Measurements from ENCODE around the gene RTP4.
"Not testable (repeated sequence)": the region's sequence is repeated elsewhere in the genome, so short reads cannot be mapped to it uniquely, and the experiment has no call there.

The RTP4 gene

DNA sequence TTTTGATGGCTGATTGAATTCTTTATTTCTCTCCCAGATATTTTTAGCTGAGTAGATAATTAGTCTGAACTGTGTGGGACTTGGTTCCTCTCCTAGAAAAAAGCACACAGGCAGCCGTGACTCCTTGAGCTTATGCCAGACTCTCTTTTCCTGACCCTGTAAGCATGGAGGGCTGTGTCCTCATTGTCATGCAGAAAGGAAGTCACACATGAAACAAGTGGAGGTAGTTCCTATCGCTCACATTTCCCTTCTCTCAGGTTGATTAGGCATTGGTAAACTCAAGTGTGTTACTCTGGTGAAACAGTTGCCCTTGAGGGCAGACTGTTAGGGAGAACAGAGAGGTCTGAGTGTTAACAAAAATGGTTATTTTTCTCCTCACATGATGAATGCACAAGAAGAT, 6.3 kb upstream of the RTP4 start:
- DNase-seq, result no peak
- in situ Hi-C loops (cut with MboI; ENCODE audit: low pct_unique_long_range_greater_than_20kb, low sequenced_read_pairs), result no loop called here

DNA sequence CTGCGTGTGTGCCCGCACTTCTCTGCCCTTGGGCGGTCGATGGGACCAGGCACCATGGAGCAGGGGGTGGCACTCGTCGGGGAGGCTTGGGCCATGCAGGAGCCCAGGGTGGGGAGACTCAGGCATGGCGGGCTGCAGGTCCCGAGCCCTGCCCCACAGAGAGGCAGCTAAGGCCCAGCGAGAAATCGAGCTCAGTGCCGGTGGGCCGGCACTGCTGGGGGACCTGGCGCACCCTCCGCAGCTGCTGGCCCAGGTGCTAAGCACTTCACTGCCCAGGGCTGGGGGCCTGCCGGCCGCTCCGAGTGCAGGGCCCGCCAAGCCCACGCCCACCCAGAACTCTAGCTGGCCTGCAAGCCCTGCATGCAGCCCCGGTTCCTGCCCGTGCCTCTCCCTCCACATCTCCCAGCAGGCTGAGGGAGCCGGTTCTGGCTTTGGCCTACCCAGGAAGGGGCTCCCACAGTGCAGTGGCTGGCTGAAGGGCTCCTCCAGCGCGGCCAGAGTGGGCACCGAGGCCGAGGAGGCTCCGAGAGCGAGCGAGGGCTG, 553 bp upstream of the RTP4 start:
- in situ Hi-C loops (cut with MboI; ENCODE audit: low pct_unique_long_range_greater_than_20kb, low sequenced_read_pairs), result no loop called here
- no peak for DNase-seq

DNA sequence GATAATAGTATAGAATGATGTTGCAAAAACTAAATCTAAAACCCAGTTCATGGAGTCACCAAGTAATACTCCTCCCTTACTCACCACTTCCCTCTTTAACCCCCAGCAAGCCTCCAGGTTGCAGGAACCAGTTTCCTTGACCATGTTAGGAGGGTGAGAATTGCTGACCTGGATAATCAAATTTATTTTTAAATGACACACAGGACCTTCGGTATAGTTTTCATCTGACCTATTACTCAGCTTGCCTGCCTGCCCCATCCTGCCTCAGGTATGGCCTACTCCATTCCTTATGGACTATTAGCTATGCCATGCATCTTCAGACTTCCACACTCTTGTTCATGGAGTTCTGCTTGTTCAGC, 883 bp downstream of the RTP4 start:
- in situ Hi-C loops (cut with MboI; ENCODE audit: low pct_unique_long_range_greater_than_20kb, low sequenced_read_pairs), result no loop called here
- DNase-seq, result no peak

DNA sequence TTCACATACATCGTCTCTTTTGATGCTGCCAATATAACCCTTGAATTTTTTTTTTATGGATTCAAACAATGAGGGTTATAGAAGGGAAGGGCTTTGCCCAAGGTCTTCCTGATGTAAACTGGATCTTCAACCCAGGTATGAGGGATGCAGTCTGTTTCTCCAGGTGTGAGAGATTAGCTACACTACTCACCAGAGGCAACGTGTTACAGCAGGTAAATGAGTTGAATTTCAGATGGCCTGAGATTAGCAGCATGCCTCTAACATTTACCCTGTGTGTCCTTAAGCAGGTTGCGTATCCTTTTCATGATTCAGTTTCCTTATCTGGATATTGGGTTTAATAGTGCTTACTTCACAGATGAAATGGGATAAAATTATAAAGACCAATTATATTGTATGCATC, 1.9 kb downstream of the RTP4 start:
- no peak for DNase-seq
- in situ Hi-C loops (cut with MboI; ENCODE audit: low pct_unique_long_range_greater_than_20kb, low sequenced_read_pairs), result no loop called here

DNA sequence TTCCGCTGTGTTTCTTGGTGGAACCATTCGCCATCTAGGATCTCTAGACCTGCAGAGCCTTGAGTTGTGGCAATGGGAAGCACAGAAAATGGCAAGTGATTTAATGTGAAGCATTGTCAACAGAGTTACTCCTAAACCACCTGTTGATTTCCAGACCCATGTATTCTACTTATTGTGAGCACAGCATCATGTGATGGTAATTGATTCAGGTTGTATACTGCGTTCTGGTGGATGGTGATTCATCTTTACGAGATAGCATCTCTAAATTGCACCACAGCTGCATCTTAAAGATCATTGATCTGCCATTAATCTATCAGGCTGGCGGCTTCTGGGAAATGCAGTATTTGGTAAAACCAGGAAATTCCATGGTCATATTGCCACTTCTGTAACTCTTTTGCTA, 7.4 kb downstream of the RTP4 start:
- DNase-seq, result no peak
- in situ Hi-C loops (cut with MboI; ENCODE audit: low pct_unique_long_range_greater_than_20kb, low sequenced_read_pairs), result no loop called here

DNA sequence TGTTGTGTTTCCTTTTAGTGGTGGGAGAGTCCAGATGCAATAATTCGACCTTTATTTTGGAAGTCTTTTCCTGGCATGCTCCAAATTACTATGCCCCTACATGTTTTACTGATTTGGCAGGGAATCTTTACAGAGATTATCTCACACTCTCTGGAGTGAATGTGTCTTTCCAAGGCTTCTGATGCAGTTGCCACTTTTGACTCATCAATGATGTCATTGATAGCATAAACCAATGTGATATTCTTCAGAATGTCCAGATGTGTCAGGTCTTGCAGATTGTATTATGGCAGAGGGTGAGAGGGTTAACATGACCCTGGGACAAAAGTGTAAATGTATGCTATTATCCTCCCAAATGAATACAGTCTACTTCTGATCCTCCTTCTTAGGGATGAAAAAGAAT, 9.7 kb downstream of the RTP4 start:
- no peak for DNase-seq
- in situ Hi-C loops (cut with MboI; ENCODE audit: low pct_unique_long_range_greater_than_20kb, low sequenced_read_pairs), result no loop called here

DNA sequence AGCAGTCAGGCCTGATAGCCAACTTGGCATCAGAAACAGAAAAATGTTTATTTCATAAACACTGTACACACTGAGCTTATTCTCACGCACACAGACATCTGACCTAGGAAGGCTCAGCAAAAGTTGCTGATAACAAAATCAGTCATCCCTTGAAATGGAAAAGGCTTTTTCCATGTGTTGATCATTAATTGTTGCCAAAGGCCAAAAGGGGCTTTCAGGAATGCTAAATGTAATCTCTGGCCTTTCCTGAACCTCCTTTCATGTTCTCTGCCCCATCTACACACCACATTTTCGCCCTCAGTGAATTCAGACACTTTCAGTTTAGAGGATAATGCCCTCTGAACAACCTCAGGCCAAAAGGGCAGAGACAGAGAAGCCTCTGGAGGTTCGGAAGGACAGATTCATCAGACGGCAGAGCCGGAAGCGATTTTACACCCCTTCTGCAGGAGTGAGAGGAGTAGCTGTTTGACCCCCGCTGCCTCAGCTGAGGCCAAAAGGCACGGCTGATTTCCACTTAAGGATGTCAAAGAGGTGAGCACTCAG, 14.5 kb downstream of the RTP4 start:
- in situ Hi-C loops (cut with MboI; ENCODE audit: low pct_unique_long_range_greater_than_20kb, low sequenced_read_pairs), result no loop called here
- DNase-seq, result no peak

DNA sequence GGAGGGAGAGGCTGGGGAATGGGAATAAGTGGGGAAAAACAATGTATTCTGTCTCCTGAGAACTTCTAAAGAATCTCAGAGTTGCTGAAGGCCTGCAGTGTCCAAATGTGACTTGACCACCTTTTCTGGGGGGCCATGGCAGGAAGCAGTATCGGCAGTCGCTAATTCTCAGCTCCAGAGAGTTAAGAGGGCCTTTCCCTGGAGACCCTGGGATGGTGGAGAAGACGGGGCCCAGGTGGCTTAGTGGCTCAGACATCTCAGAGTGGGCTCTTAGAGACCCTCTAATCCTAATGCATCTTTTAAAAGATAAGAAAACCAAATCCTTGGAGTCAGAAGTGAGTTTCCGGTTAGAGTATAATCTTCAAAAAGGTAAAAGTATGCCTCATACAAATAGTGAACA, 15.1 kb downstream of the RTP4 start:
- DNase-seq, result no peak
- in situ Hi-C loops (cut with MboI; ENCODE audit: low pct_unique_long_range_greater_than_20kb, low sequenced_read_pairs), result no loop called here

DNA sequence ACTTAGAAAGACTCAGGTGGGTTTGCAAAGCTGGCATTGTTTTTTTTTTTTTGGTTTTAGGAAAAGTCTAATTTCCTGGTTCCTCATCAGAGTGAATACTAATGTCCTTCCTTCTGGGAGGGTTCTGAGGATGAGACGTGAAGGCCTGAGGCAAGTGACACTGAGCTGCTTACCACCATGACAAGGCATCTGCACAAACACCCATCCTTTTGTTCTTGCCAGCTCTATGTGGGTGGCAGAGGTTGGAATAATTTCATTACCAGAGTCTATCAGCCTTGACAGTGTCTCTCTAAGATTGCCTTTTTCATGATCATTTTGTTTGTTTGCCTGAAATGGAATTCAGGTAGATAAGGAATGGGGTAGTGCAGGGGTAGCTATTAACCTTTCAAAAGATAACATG, 17.1 kb downstream of the RTP4 start:
- in situ Hi-C loops (cut with MboI; ENCODE audit: low pct_unique_long_range_greater_than_20kb, low sequenced_read_pairs), result no loop called here
- no peak for DNase-seq

DNA sequence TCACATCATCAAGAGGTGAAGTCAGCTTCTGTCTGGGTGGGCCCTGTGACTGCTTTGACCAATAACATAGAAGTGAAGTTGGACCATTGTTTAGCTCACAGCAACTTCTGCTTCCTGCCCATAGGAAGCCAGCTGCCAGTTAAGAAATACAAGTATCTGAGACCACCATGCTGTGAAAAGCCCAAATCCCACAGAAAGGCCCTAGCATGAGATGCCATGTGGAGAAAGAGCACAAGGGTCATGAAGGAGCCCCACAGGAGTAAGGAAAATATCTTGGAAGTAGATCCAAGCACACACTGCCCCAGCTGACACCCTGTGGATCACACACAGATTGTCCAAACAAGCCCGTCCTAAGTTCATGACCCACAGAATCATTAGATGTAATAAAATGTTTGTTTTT, 28.5 kb downstream of the RTP4 start:
- in situ Hi-C loops (cut with MboI; ENCODE audit: low pct_unique_long_range_greater_than_20kb, low sequenced_read_pairs), result no loop called here

DNA sequence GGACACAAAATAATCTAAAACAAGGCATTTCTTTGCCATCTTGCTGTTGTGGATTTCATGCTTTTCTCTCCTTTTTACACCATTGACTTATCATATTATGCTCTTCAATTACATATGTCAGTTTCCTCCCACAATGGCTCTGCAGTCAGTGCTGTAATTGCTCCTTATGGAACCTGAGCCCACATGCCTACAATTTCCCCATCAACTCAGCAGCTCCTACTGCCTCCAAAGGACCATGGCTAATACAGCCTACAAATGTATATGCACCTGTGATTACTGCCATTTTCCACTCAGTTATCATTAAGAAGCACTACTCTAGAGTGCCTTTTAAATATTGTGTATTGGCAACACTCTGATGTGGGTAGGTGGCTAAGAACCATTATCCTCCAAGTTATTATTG, 30.8 kb downstream of the RTP4 start:
- in situ Hi-C loops (cut with MboI; ENCODE audit: low pct_unique_long_range_greater_than_20kb, low sequenced_read_pairs), result no loop called here

More for the DNA sequence above, 28.5 kb downstream of the RTP4 start:
- no peak for DNase-seq

DNA sequence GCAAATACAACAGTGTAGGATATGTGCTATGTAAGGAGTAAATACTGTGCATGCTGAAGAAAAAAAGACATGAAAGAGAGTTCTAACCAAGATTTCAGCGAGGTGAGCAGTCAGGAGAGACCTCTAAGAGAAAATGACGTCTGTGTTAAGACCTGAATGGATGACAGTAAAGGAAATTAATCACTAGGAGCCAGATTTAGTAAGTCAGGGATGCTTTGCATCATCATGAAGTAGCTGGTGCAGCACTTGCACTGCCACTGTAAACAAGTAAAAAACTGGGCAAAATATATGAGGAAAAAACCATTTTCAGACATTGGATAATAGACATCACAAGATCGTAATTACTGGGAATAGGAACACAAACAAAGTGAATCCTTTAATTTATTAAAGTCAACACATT, 32.6 kb downstream of the RTP4 start:
- in situ Hi-C loops (cut with MboI; ENCODE audit: low pct_unique_long_range_greater_than_20kb, low sequenced_read_pairs), result no loop called here
- DNase-seq, result no peak

More for the DNA sequence above, 30.8 kb downstream of the RTP4 start:
- DNase-seq, result no peak

DNA sequence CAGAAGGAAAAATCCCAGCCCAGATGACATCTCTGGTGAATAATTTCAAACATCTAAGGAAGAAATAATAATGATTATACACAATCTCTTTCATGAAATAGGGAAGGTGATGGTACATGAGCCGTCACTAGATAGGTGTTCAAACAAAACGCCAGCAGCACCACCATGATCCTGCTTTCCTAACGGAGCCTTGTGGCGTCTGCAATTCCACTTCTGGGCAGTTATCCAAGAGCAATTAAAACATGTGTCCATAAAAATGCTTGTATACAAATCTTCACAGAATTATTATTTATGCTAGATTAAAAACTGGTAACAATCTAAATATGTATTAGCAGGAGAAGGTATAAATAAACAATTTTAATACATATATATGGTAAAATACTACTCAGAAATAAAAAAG, 33.7 kb downstream of the RTP4 start:
- DNase-seq, result no peak
- in situ Hi-C loops (cut with MboI; ENCODE audit: low pct_unique_long_range_greater_than_20kb, low sequenced_read_pairs), result no loop called here

DNA sequence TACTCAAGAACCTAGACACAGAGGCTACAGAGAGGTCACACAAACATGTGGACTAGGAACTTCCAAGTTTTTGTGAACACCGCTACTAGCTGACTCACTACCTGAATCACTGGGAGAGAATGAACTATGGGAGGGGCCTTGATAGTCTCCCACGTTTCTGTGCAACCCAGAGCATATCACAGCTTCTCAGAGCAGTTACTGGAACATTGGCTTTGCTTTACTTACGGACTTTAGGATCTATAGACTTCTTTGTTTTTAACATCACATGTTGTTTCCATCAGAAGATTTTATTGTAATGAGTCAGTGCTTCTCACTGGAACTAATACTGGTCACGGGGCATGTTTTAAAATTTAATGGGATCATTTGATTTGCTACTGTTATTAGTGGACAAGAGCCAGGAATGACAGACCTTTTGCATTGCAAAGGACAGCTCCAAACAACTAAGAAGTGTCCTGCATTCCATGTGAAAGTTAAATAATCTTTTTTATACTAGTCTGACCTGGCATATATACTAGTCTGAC, 35.6 kb downstream of the RTP4 start:
- in situ Hi-C loops (cut with MboI; ENCODE audit: low pct_unique_long_range_greater_than_20kb, low sequenced_read_pairs), result no loop called here
- no peak for DNase-seq

DNA sequence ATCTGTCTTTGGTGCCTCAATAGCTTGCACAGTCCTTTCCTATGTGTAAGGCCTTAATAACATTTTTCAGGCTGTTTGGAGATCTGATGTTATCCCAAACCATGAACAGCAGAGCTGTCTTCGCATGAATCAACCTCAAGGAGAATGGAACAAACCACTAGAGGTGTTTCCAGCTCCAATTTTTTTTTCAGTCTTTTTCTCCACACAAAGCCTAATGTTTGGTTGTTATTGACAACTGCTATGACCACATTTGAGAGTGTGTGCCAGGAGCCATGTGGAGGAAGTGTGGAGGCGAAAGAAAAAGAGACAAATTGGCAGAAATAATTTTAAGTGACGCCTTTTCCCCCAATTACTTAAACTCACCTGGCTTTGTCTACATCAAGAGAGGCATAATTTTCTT, 38.7 kb downstream of the RTP4 start:
- DNase-seq, result no peak
- in situ Hi-C loops (cut with MboI; ENCODE audit: low pct_unique_long_range_greater_than_20kb, low sequenced_read_pairs), result no loop called here

DNA sequence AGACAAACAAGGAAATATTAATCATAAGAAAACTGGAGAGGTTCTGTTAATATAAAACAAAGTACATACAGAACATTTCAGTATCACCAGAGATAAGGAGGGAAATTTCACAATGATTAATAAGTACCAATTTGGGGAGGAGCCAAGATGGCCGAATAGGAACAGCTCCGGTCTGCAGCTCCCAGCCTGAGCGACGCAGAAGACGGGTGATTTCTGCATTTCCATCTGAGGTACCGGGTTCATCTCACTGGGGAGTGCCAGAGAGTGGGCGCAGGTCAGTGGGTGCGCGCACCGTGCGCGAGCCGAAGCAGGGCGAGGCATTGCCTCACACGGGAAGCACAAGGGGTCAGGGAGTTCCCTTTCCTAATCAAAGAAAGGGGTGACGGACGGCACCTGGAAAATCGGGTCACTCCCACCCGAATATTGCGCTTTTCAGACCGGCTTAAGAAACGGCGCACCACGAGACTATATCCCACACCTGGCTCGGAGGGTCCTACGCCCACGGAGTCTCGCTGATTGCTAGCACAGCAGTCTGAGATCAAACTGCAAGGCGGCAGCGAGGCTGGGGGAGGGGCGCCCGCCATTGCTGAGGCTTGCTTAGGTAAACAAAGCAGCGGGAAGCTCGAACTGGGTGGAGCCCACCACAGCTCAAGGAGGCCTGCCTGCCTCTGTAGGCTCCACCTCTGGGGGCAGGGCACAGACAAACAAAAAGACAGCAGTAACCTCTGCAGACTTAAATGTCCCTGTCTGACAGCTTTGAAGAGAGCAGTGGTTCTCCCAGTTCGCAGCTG, 44.0 kb downstream of the RTP4 start:
- DNase-seq, result not testable (repeated sequence)

More for the DNA sequence above, 44.0 kb downstream of the RTP4 start:
- in situ Hi-C loops (cut with MboI; ENCODE audit: low pct_unique_long_range_greater_than_20kb, low sequenced_read_pairs), result not testable (repeated sequence)

Data from KBM-7 (cell line).